H1 (cell line): Measurements from ENCODE around the gene NLRP11. TPM values are rescaled to one million over a fixed set of nuclear protein-coding genes. Genes with fewer than 3 reads are reported as not detected.

ENCODE experiments used
- CBX5 ChIP-seq: fragments of 300-800, 300-1000 bp; sonication (generic); IDR thresholded peaks from 2 replicates; pipeline ENCODE4 v1.7.1; 2016; ENCODE audit warnings: antibody characterized with exemption, low read length, low read depth
- E2F6 ChIP-seq: IDR thresholded peaks from 2 replicates; pipeline ENCODE4 v1.6.1; 2012; ENCODE audit warnings: inconsistent platforms
- GABPA ChIP-seq: IDR thresholded peaks from 2 replicates; pipeline ENCODE4 v1.6.1; 2011; ENCODE audit warnings: mild to moderate bottlenecking, low read length, moderate library complexity, borderline replicate concordance; ENCODE audit not compliant: insufficient read depth
- polyA plus RNA-seq, 7 experiments: library from polyadenylated mRNA; depleted of rRNA in 3 of 7; stranded (reverse) in 5 of 7; unstranded in 2 of 7; fragments of >200 nt in 5 of 7; fragments of 200-250 nt in 2 of 7; gene quantifications; 1 replicate in 5 of 7; 2 replicates in 1 of 7; 4 replicates in 1 of 7; pipeline versions ENCODE4 v1.2.1 to v1.2.3, GENCODE V29; 2011 to 2013; ENCODE audit warnings: missing spikeins in 2 of 7, mixed read lengths in 2 of 7
- total RNA-seq: library from RNA; stranded (reverse); fragmentation: NEBNext Ultra II Directional; extraction: Animal tissue kit (Norgen Biotek cat#: 25700); gene quantifications from 2 replicates; pipeline ENCODE4 v1.2.1, GENCODE V29; 2021

The NLRP11 gene
- total and polyA plus RNA-seq, 2 of the 8 experiments (the other 6 are each of a cell fraction or from before 2014, with no cell fraction given) = not detected

GRCh38 chr19:55866521-55866920 is 34.7 kb upstream of the NLRP11 start (continued):
- TF ChIP-seq GABPA (no peak), CBX5 (no peak), E2F6 (no peak)
